HepG2 (cell line): ENCODE results near the gene TEX30. TPM values are rescaled to one million over a fixed set of nuclear protein-coding genes. Genes with fewer than 3 reads are reported as not detected.

Experiments
- ATAC-seq: fragments of 200-7000 bp; cut with Tn5 transposase; 3 replicates; pipeline ENCODE4 v1.9.1; 2020; ENCODE audit warnings: mild to moderate bottlenecking, moderate library complexity
- BruUV-seq: library from RNA; stranded (reverse); fragments of 400-500 nt; replicated peaks from 2 replicates; lab custom pipeline; 2021; lab: Mats Ljungman, UMichigan
- CTCF ChIA-PET: fragments of 300-600 bp; formaldehyde crosslinking; extraction: SDS; loops from one replicate; lab custom pipeline; 2021; ENCODE audit warnings: low total read pairs, inconsistent platforms, low intra/inter-chr PET ratio; lab: Yijun Ruan, JAX
- POLR2A ChIA-PET: fragments of 350-600 bp; sonication (Branson Sonifier 250); formaldehyde crosslinking; loops from one replicate; lab custom pipeline; 2020; ENCODE audit warnings: antibody characterized with exemption, inconsistent platforms; lab: Yijun Ruan, JAX
- DNase-seq: peaks from one replicate; pipeline ENCODE4 v3.0.0-alpha.2; 2015; ENCODE audit warnings: low spot score
- FAIRE-seq: peaks from 3 replicates; lab custom pipeline; 2011; peaks lifted over from hg19 to GRCh38; lab: Jason Lieb, UNC
- H2AFZ ChIP-seq: one replicate; pipeline ENCODE4 v1.6.1; 2011; ENCODE audit warnings: low read length, inconsistent platforms
- H3K27ac ChIP-seq: fragments of 300-600 bp; 3 replicates; pipeline ENCODE4 v1.8.0; 2011; ENCODE audit warnings: mixed run types, mild to moderate bottlenecking, mixed read lengths, low read length, inconsistent platforms; ENCODE audit not compliant: insufficient read depth; ENCODE audit errors: extremely low read length
- H3K27me3 ChIP-seq, 2 experiments: fragments of 200-600 bp in 1 of 2; 2 replicates in 1 of 2; 3 replicates in 1 of 2; pipeline versions ENCODE4 v1.6.0 to v1.8.0; 2011; ENCODE audit warnings: low read length in 2 of 2, mild to moderate bottlenecking in 2 of 2, moderate library complexity in 2 of 2, inconsistent platforms in 1 of 2; ENCODE audit not compliant: insufficient read depth in 2 of 2, control insufficient read depth in 1 of 2
- H3K36me3 ChIP-seq, 2 experiments: fragments of 200-600 bp in 1 of 2; replicated peaks in 1 of 2; 2 replicates in 1 of 2; 3 replicates in 1 of 2; pipeline versions ENCODE4 v1.5.1 to v1.8.0; 2011; ENCODE audit warnings: low read length in 2 of 2, inconsistent platforms in 1 of 2; ENCODE audit not compliant: insufficient read depth in 2 of 2, control insufficient read depth in 1 of 2
- H3K4me1 ChIP-seq: 2 replicates; pipeline ENCODE4 v1.5.1; 2012; ENCODE audit warnings: low read length, inconsistent platforms; ENCODE audit not compliant: insufficient read depth
- H3K4me2 ChIP-seq: 2 replicates; pipeline ENCODE4 v1.6.0; 2011; ENCODE audit warnings: low read depth, low read length, inconsistent platforms
- H3K4me3 ChIP-seq, 3 experiments: fragments of 200-600 bp in 1 of 3; sonication (generic), shearing (Covaris generic) in 1 of 3; replicated peaks in 1 of 3; 2 replicates each; pipeline ENCODE4 v1.5.1; 2011 to 2016; ENCODE audit warnings: low read length in 3 of 3, inconsistent platforms in 2 of 3, low read depth in 2 of 3, mild to moderate bottlenecking in 2 of 3, control low read depth in 1 of 3, mixed read lengths in 1 of 3; ENCODE audit not compliant: insufficient read depth in 1 of 3
- H3K79me2 ChIP-seq: one replicate; pipeline ENCODE4 v1.6.1; 2011; ENCODE audit warnings: low read length, inconsistent platforms; ENCODE audit not compliant: insufficient read depth
- H3K9ac ChIP-seq: 2 replicates; pipeline ENCODE4 v1.6.0; 2011; ENCODE audit warnings: mild to moderate bottlenecking, low read depth, low read length, inconsistent platforms; ENCODE audit not compliant: insufficient read depth
- H3K9me3 ChIP-seq: 2 replicates; pipeline ENCODE4 v1.5.1; 2012; ENCODE audit warnings: mild to moderate bottlenecking, low read length
- H4K20me1 ChIP-seq: 2 replicates; pipeline ENCODE4 v1.6.0; 2011; ENCODE audit warnings: inconsistent platforms, mild to moderate bottlenecking, low read length, moderate library complexity; ENCODE audit not compliant: insufficient read depth
- E2F2 ChIP-seq: sonication (generic); formaldehyde crosslinking; IDR thresholded peaks from 2 replicates; pipeline ENCODE4 v1.4.0; 2020; ENCODE audit warnings: missing genetic modification reagents, borderline replicate concordance
- HOXA5 ChIP-seq: sonication (generic); formaldehyde crosslinking; IDR thresholded peaks from 2 replicates; pipeline ENCODE4 v1.4.0; 2020; ENCODE audit warnings: missing genetic modification reagents
- MAFF ChIP-seq: IDR thresholded peaks from 2 replicates; pipeline ENCODE4 v1.6.1; 2011; ENCODE audit warnings: low read depth, low read length, improper control_type of control experiment
- MAFK ChIP-seq, 2 experiments: IDR thresholded peaks in 1 of 2; conservative IDR thresholded peaks in 1 of 2; 2 replicates each; pipeline ENCODE4 v1.6.1; 2011; ENCODE audit warnings: improper control_type of control experiment in 2 of 2, low read length in 2 of 2
- MLLT10 ChIP-seq: sonication (generic); formaldehyde crosslinking; IDR thresholded peaks from 2 replicates; pipeline ENCODE4 v1.4.0; 2020; ENCODE audit warnings: missing genetic modification reagents
- SMAD3 ChIP-seq: sonication (generic); formaldehyde crosslinking; IDR thresholded peaks from 2 replicates; pipeline ENCODE4 v1.4.0; 2020; ENCODE audit warnings: missing genetic modification reagents
- ZNF558 ChIP-seq: sonication (generic); formaldehyde crosslinking; IDR thresholded peaks from 2 replicates; pipeline ENCODE4 v1.9.0; 2022; ENCODE audit warnings: mild to moderate bottlenecking, missing genetic modification reagents, borderline replicate concordance
- WGBS: methylation state at CpG from one replicate; pipeline ENCODE4 v1.1.6; 2017; ENCODE audit warnings: low lambda C conversion rate; 5-methylcytosine and 5-hydroxymethylcytosine counted together
- in situ Hi-C: cut with HindIII; loops from 2 replicates; pipeline ENCODE4 v1.10.0; 2017; ENCODE audit warnings: low pct_unique_long_range_greater_than_20kb; ENCODE audit not compliant: extremely low pct_ligation_motif_present
- intact Hi-C: fragments of 100-400 bp; cut with micrococcal nuclease; formaldehyde crosslinking; loops from one replicate; pipeline ENCODE4 v1.10.0; 2022; ENCODE audit not compliant: unreplicated experiment
- polyA plus RNA-seq, 8 experiments: library from polyadenylated mRNA; depleted of rRNA in 3 of 8; stranded (reverse) in 7 of 8; unstranded in 1 of 8; fragments of >200 nt; fragmentation: Illumina TruSeq in 4 of 8; extraction: Trizol in 4 of 8; gene quantifications; 2 replicates each; pipeline versions ENCODE4 v1.2.1 to v1.2.3, GENCODE V29; 2011 to 2016; ENCODE audit warnings: low read depth in 4 of 8, missing spikeins in 1 of 8, mixed read lengths in 1 of 8; ENCODE audit not compliant: insufficient read depth in 1 of 8
- total RNA-seq, 5 experiments: library from RNA; depleted of rRNA; stranded (reverse); fragments of >200 nt; fragmentation: Illumina TruSeq; extraction: Trizol; gene quantifications; 2 replicates each; pipeline ENCODE4 v1.2.3, GENCODE V29; 2016; ENCODE audit warnings: low read depth in 1 of 5

Gene TEX30
- total and polyA plus RNA-seq, 2 of the 13 experiments (the other 11 are each of a cell fraction or from before 2014, with no cell fraction given), result 0.60 to 1.2 TPM

- POLR2A ChIA-PET, result no interaction called here
- Histone ChIP-seq H3K4me1 (no peaks in the 10 kb centered on the region), H4K20me1 (no peaks in the 10 kb centered on the region), H3K27ac (no peak overlapping the region), H3K4me3 (no peak overlapping the region), H3K79me2 (no peaks in the 10 kb centered on the region), H2AFZ (no peak overlapping the region), H3K9ac (no peak overlapping the region), H3K4me2 (no peak overlapping the region), H3K27me3 (0 out of 5 replicates have a peak, but pooled peaks cover 0 to 7% of the 10 kb centered on the region in 2 experiments), H3K9me3 (no peaks in the 10 kb centered on the region), H3K36me3 (no peaks in the 10 kb centered on the region)
- CTCF ChIA-PET, result no interaction called here
- DNase-seq (no peak), FAIRE-seq (no peak), ATAC-seq (no peak)
- TF ChIP-seq ZNF558 (CRISPR knock-in tag), result no peak
- no peak for TF ChIP-seq SMAD3 (CRISPR knock-in tag)
- TF ChIP-seq MAFK (conservative IDR thresholded peaks at IDR 0.05 in 1 of 2, IDR thresholded peaks at IDR 0.05 in 1 of 2; ENCODE audit: low read length in 2 of 2), result peak in 1 of 2 experiments; percentile 42; a peak in 1 of 4 replicates
- peak; percentile 37 for TF ChIP-seq MAFF
- intact Hi-C loops (no loop called here), in situ Hi-C loops (no loop called here)
- no TSS peak for BruUV-seq
These were observed 31.1 kb downstream of the TEX30 start for GRCh38 chr13:102742506-102742905.

- WGBS, result 0% methylated on average over 1 of the region's 1 CpG
- ChIA-PET CTCF (no interaction called here), POLR2A (no interaction called here)
- Histone ChIP-seq H3K9ac (no peak overlapping the region), H4K20me1 (no peaks in the 10 kb centered on the region), H3K27ac (no peak overlapping the region), H3K27me3 (0 out of 5 replicates have a peak, but pooled peaks cover 0 to 11% of the 10 kb centered on the region in 2 experiments), H3K36me3 (no peaks in the 10 kb centered on the region), H2AFZ (no peak overlapping the region), H3K79me2 (no peaks in the 10 kb centered on the region), H3K4me1 (no peaks in the 10 kb centered on the region)
- in situ Hi-C loops, result no loop called here
- FAIRE-seq (no peak), DNase-seq (no peak), ATAC-seq (no peak)
- TF ChIP-seq E2F2 (CRISPR knock-in tag) (no peak), MLLT10 (CRISPR knock-in tag) (no peak), HOXA5 (no peak)
- TF ChIP-seq, all 625 proteins: peak for 0
- no TSS peak for BruUV-seq
- Histone ChIP-seq H3K4me3 (no peak overlapping the region), H3K9me3 (no peaks in the 10 kb centered on the region), H3K4me2 (no peak overlapping the region)
- intact Hi-C loops, result no loop called here
These were observed 31.5 kb downstream of the TEX30 start for GRCh38 chr13:102742101-102742500.
